H1 (cell line): ENCODE measurements around the gene DLG5.

Source experiments
- CTCF ChIP-seq, 3 experiments: IDR thresholded peaks; 1 replicate in 2 of 3; 2 replicates in 1 of 3; pipeline versions ENCODE4 v1.5.1 to v1.6.1; 2011; ENCODE audit warnings: low read length in 3 of 3, mild to moderate bottlenecking in 3 of 3, inconsistent platforms in 2 of 3, low read depth in 1 of 3, moderate library complexity in 1 of 3; ENCODE audit not compliant: insufficient read depth in 1 of 3; ENCODE audit errors: control extremely low read depth in 1 of 3
- JUND ChIP-seq: IDR thresholded peaks from 2 replicates; pipeline ENCODE4 v1.6.1; 2011; ENCODE audit warnings: mild to moderate bottlenecking, improper control_type of control experiment, low read length
- KDM1A ChIP-seq: fragments of 200-600, 300-600 bp; sonication (generic); IDR thresholded peaks from 2 replicates; pipeline ENCODE4 v1.7.1; 2016; ENCODE audit warnings: mild to moderate bottlenecking, low read length, borderline replicate concordance
- POLR2A ChIP-seq, 2 experiments: IDR thresholded peaks; 1 replicate in 1 of 2; 2 replicates in 1 of 2; pipeline ENCODE4 v1.6.1; 2011; ENCODE audit warnings: low read depth in 2 of 2, low read length in 2 of 2, mild to moderate bottlenecking in 2 of 2; ENCODE audit errors: control extremely low read depth in 1 of 2
- RFX5 ChIP-seq: IDR thresholded peaks from 2 replicates; pipeline ENCODE4 v1.6.1; 2011; ENCODE audit warnings: low read depth, low read length, improper control_type of control experiment, borderline replicate concordance
- RXRA ChIP-seq: IDR thresholded peaks from 2 replicates; pipeline ENCODE4 v1.6.1; 2011; ENCODE audit warnings: low read depth, mild to moderate bottlenecking, low read length, moderate library complexity; ENCODE audit not compliant: insufficient read depth
- SIN3A ChIP-seq, 2 experiments: IDR thresholded peaks in 1 of 2; conservative IDR thresholded peaks in 1 of 2; 2 replicates each; pipeline ENCODE4 v1.6.1; 2011 to 2012; ENCODE audit warnings: low read length in 2 of 2, improper control_type of control experiment in 1 of 2, low read depth in 1 of 2, mild to moderate bottlenecking in 1 of 2
- SP2 ChIP-seq: IDR thresholded peaks from 2 replicates; pipeline ENCODE4 v1.6.1; 2012; ENCODE audit warnings: mild to moderate bottlenecking, low read length, inconsistent platforms
- TAF1 ChIP-seq: IDR thresholded peaks from 2 replicates; pipeline ENCODE4 v1.6.1; 2011; ENCODE audit warnings: mild to moderate bottlenecking, low read depth, low read length
- USF2 ChIP-seq: IDR thresholded peaks from 2 replicates; pipeline ENCODE4 v1.6.1; 2011; ENCODE audit warnings: low read length, improper control_type of control experiment

GRCh38 chr10:77974396-77975074, 48.0 kb upstream of the DLG5 start:
- no peak for TF ChIP-seq JUND
- no peak for TF ChIP-seq USF2
- TF ChIP-seq SIN3A (conservative IDR thresholded peaks at IDR 0.05 in 1 of 2, IDR thresholded peaks at IDR 0.05 in 1 of 2; ENCODE audit: low read depth in 1 of 2, low read length in 2 of 2) = no peak
- TF ChIP-seq POLR2A (IDR thresholded peaks at IDR 0.05; ENCODE audit: control extremely low read depth in 1 of 2, low read depth in 2 of 2, low read length in 2 of 2) = no peak
- TF ChIP-seq RFX5 = no peak
- no peak for TF ChIP-seq KDM1A
- no peak for TF ChIP-seq SP2
- TF ChIP-seq RXRA = no peak
- TF ChIP-seq TAF1 = no peak
- peak; percentile 57 to 89 (median 89) for TF ChIP-seq CTCF (IDR thresholded peaks at IDR 0.05; ENCODE audit: control extremely low read depth in 1 of 3, insufficient read depth in 1 of 3, low read depth in 1 of 3, low read length in 3 of 3)
